ENCODE measurements around the gene TMPRSS3. TPM values are rescaled to one million over a fixed set of nuclear protein-coding genes. Genes with fewer than 3 reads are reported as not detected.

TMPRSS3 gene
- total RNA-seq, 2 experiments from 2014 or later, result 9.9 to 10.1 TPM

DNA sequence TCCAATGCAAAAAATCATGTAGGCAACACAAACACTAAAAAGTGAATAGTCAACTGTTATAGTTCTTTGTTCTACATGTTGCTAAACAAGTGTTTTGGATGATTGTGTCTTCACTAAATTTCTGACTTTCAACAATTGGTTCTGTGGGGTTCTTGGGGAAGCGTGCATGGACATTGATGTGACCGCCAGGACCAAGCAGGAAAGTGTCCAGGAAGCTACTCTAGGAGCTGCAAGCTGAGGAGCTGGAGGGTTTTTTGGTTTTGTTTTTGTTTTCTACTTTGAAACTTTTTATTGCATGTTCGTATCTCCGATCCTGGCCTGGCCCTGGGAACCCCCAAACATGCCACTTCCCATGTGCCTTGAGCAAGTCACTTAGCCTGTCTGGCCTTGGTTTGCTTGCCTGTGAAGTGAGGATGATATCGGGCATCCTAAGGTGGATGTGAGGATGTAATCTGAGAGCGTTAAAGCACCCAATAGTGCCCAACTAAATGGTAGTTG lies 8.0 kb downstream of the TMPRSS3 start:
- Mint-ChIP-seq H3K9me3 (ENCODE audit: insufficient read depth) (no peaks in the 10 kb centered on the region), H3K4me3 (no peak overlapping the region), H3K27ac (no peak overlapping the region), H3K27me3 (ENCODE audit: low read depth) (no peaks in the 10 kb centered on the region), H3K36me3 (ENCODE audit: low read depth) (peaks cover 43% of the 10 kb centered on the region), H3K4me1 (ENCODE audit: low read depth) (peaks cover 80% of the 10 kb centered on the region)
- CTCF ChIA-PET, result no interaction called here
- POLR2A ChIA-PET, result interaction anchor here (0.7 to 1.5 kb wide), 2 partner anchors 12 to 16 kb away, joined by 3 to 7 read pairs; partner anchors contain the start of gene UBASH3A
- no peak for ATAC-seq
- DNase-seq, result no peak

DNA sequence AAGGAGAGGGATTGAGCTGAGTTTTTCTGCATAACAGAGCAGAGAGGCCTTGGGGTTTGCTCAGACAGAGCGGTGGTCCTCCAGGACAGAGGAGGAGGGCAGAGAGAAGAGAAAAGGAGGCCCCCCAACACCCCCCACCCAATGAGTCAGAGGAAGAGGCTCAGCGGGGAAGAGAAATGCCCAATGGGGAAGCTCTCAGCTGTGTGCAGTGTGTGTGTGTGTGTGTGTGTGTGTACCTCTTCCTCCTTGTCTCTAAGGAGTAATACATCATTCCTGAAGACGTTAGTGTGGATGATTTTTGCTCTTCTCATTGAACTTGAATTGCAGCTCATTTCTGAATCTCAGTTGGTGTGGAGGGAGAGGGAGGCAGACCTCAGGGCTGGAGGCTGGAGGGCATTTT lies 8.7 kb downstream of the TMPRSS3 start:
- Mint-ChIP-seq H3K4me1 (ENCODE audit: low read depth) (peaks cover 76% of the 10 kb centered on the region), H3K27ac (peak overlapping the region; percentile 31), H3K36me3 (ENCODE audit: low read depth) (peaks cover 47% of the 10 kb centered on the region), H3K9me3 (ENCODE audit: insufficient read depth) (peaks cover under 1% of the 10 kb centered on the region), H3K4me3 (no peak overlapping the region), H3K27me3 (ENCODE audit: low read depth) (no peaks in the 10 kb centered on the region)
- CTCF ChIA-PET, result interaction anchor here (0.9 kb wide), 1 partner anchor 17 kb away, joined by 3 read pairs; the partner anchor contains the start of gene UBASH3A
- DNase-seq (no peak), ATAC-seq (no peak)
- POLR2A ChIA-PET, result interaction anchor here (2.1 kb wide), 1 partner anchor 17 kb away, joined by 8 read pairs; the partner anchor contains the start of gene UBASH3A

DNA sequence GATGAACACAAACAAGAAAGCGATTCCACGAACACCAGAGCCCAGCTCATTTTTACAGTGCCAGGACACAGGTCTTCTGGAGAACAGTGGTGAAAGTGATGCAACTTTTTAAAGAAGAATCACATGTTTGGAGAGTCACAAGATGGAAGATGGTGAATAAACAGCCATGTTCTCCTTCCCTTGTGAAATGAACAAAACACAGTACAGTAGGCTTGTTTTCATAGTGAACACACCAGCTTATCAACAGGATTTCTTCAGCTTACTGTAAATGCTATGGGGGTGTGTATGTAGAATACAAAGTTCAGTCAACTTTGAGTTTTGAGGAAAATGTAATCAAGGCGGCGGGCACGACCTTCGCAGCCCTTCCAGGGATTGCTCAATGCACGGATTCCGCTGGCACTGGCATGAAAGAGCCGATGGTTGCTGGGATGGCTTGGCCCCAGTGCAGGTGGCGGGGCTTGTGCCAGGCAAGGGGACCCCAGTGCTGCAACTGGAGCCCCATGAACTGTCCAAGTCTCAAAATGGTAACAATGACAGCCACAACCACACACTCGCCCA lies 9.7 kb downstream of the TMPRSS3 start:
- H3K4me3 Mint-ChIP-seq, result no peak overlapping the region
- peaks cover 8% of the 10 kb centered on the region for H3K9me3 Mint-ChIP-seq (ENCODE audit: insufficient read depth)
- H3K4me1 Mint-ChIP-seq (ENCODE audit: low read depth), result peaks cover 69% of the 10 kb centered on the region
- ChIA-PET CTCF (interaction anchor here (0.9 kb wide), 1 partner anchor 18 kb away, joined by 5 read pairs; the partner anchor contains the start of gene UBASH3A), POLR2A (interaction anchor here (2.1 kb wide), 1 partner anchor 18 kb away, joined by 8 read pairs; the partner anchor contains the start of gene UBASH3A)
- no peak for DNase-seq
- no peak for ATAC-seq
- no peaks in the 10 kb centered on the region for H3K27me3 Mint-ChIP-seq (ENCODE audit: low read depth)
- no peak overlapping the region for H3K27ac Mint-ChIP-seq
- peaks cover 54% of the 10 kb centered on the region for H3K36me3 Mint-ChIP-seq (ENCODE audit: low read depth)

GRCh38 chr21:42385619-42386018 lies 10.2 kb downstream of the TMPRSS3 start:
- Mint-ChIP-seq H3K4me3 (no peak overlapping the region), H3K27me3 (ENCODE audit: low read depth) (no peaks in the 10 kb centered on the region), H3K27ac (no peak overlapping the region), H3K36me3 (ENCODE audit: low read depth) (peaks cover 53% of the 10 kb centered on the region), H3K4me1 (ENCODE audit: low read depth) (peaks cover 65% of the 10 kb centered on the region), H3K9me3 (ENCODE audit: insufficient read depth) (peaks cover 8% of the 10 kb centered on the region)
- DNase-seq, result no peak
- ChIA-PET POLR2A (interaction anchor here (2.1 kb wide), 1 partner anchor 19 kb away, joined by 8 read pairs; the partner anchor contains the start of gene UBASH3A), CTCF (interaction anchor here (0.9 to 1.8 kb wide), 2 partner anchors 18 to 24 kb away, joined by 4 to 5 read pairs; partner anchors contain the start of gene UBASH3A)
- ATAC-seq, result no peak

- peaks cover 59% of the 10 kb centered on the region for H3K4me1 Mint-ChIP-seq (ENCODE audit: low read depth)
- ChIA-PET POLR2A (no interaction called here), CTCF (interaction anchor here (0.9 to 1.8 kb wide), 2 partner anchors 25 to 48 kb away, joined by 3 to 4 read pairs; no protein-coding TSS in a partner anchor)
- peaks cover 8% of the 10 kb centered on the region for H3K9me3 Mint-ChIP-seq (ENCODE audit: insufficient read depth)
- H3K27me3 Mint-ChIP-seq (ENCODE audit: low read depth), result no peaks in the 10 kb centered on the region
- ATAC-seq (no peak), DNase-seq (no peak)
- peak overlapping the region; percentile 22 for H3K27ac Mint-ChIP-seq
- no peak overlapping the region for H3K4me3 Mint-ChIP-seq
- peaks cover 51% of the 10 kb centered on the region for H3K36me3 Mint-ChIP-seq (ENCODE audit: low read depth)
Observed at GRCh38 chr21:42384989-42385388, 10.9 kb downstream of the TMPRSS3 start.

GRCh38 chr21:42384156-42384945 lies 11.5 kb downstream of the TMPRSS3 start:
- ATAC-seq (no peak), DNase-seq (no peak)
- no peaks in the 10 kb centered on the region for H3K27me3 Mint-ChIP-seq (ENCODE audit: low read depth)
- CTCF ChIA-PET, result interaction anchor here (0.9 to 1.8 kb wide), 2 partner anchors 26 to 47 kb away, joined by 3 to 4 read pairs; no protein-coding TSS in a partner anchor
- peak overlapping the region; percentile 39 for H3K27ac Mint-ChIP-seq
- POLR2A ChIA-PET, result interaction anchor here (0.5 to 2.1 kb wide), 3 partner anchors 20 to 160 kb away, joined by 3 to 4 read pairs (median 3); no protein-coding TSS in a partner anchor
- H3K36me3 Mint-ChIP-seq (ENCODE audit: low read depth), result peaks cover 47% of the 10 kb centered on the region
- H3K9me3 Mint-ChIP-seq (ENCODE audit: insufficient read depth), result peaks cover 8% of the 10 kb centered on the region
- peaks cover 52% of the 10 kb centered on the region for H3K4me1 Mint-ChIP-seq (ENCODE audit: low read depth)
- H3K4me3 Mint-ChIP-seq, result no peak overlapping the region

DNA sequence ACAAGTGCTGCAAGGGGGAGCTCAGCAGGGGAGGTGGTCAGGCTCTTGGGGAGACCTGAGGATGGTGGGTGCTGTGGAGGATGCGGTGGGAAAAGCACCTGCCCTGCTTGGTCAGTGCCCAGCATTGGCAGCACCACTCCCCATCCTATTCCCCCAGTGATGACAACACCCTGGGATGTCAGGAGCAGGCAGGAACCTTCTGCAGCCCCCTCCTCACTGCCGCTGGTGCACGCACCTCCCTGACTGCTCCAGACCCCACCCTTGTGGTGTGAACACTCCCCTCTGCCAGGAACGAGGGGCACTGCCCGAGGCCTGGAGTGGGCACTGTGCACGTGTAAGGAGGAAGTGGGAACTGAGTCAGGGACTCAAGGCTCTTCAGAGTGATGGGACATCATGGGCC lies 12.5 kb downstream of the TMPRSS3 start:
- ATAC-seq (no peak), DNase-seq (no peak)
- peaks cover 42% of the 10 kb centered on the region for H3K4me1 Mint-ChIP-seq (ENCODE audit: low read depth)
- H3K4me3 Mint-ChIP-seq, result no peak overlapping the region
- peaks cover 40% of the 10 kb centered on the region for H3K36me3 Mint-ChIP-seq (ENCODE audit: low read depth)
- CTCF ChIA-PET, result interaction anchor here (1.5 kb wide), 1 partner anchor 46 kb away, joined by 4 read pairs; no protein-coding TSS in a partner anchor
- POLR2A ChIA-PET, result interaction anchor here (1.1 to 2.1 kb wide), 2 partner anchors 21 to 30 kb away, joined by 3 to 4 read pairs; no protein-coding TSS in a partner anchor
- no peaks in the 10 kb centered on the region for H3K27me3 Mint-ChIP-seq (ENCODE audit: low read depth)
- peaks cover 8% of the 10 kb centered on the region for H3K9me3 Mint-ChIP-seq (ENCODE audit: insufficient read depth)
- H3K27ac Mint-ChIP-seq, result no peak overlapping the region

DNA sequence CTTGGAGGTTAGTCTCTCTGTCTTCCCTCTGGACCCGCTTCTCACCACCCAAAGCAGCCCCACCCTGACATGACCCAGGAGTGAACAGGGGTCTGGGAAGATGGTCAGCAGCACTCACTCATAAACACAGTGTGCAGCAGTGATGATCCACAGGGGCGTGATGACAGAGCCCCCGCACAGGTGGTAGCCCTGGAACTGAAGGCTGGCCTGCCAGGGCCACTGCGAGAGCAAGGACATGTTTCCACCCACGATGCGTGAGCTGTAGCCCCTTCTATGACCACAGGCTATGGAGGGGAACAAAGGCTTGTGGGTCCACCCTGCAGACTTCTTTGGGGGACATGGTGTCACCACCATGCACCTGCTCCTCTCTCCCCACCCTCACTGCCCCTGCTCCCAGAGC lies 12.9 kb downstream of the TMPRSS3 start:
- ATAC-seq, result no peak
- Mint-ChIP-seq H3K36me3 (ENCODE audit: low read depth) (peaks cover 39% of the 10 kb centered on the region), H3K27ac (peak overlapping the region; percentile 43), H3K9me3 (ENCODE audit: insufficient read depth) (peaks cover 8% of the 10 kb centered on the region), H3K4me1 (ENCODE audit: low read depth) (peaks cover 38% of the 10 kb centered on the region), H3K4me3 (no peak overlapping the region), H3K27me3 (ENCODE audit: low read depth) (no peaks in the 10 kb centered on the region)
- ChIA-PET POLR2A (interaction anchor here (1.1 to 2.1 kb wide), 2 partner anchors 22 to 30 kb away, joined by 3 to 4 read pairs; no protein-coding TSS in a partner anchor), CTCF (interaction anchor here (1.5 to 3.2 kb wide), 4 partner anchors 10 to 55 kb away, joined by 4 to 16 read pairs (median 7); no protein-coding TSS in a partner anchor)
- no peak for DNase-seq

- H3K27me3 Mint-ChIP-seq (ENCODE audit: low read depth), result no peaks in the 10 kb centered on the region
- CTCF ChIA-PET, result interaction anchor here (0.6 to 3.2 kb wide), 25 partner anchors 11 to 264 kb away, joined by 3 to 35 read pairs (median 4); partner anchors contain the start of genes TFF1 and UBASH3A
- peaks cover 28% of the 10 kb centered on the region for H3K36me3 Mint-ChIP-seq (ENCODE audit: low read depth)
- POLR2A ChIA-PET, result interaction anchor here (1.3 kb wide), 1 partner anchor 22 kb away, joined by 10 read pairs; the partner anchor contains the start of gene UBASH3A
- H3K9me3 Mint-ChIP-seq (ENCODE audit: insufficient read depth), result peaks cover 8% of the 10 kb centered on the region
- DNase-seq, result peak; percentile 45
- peaks cover 25% of the 10 kb centered on the region for H3K4me1 Mint-ChIP-seq (ENCODE audit: low read depth)
- H3K4me3 Mint-ChIP-seq, result no peak overlapping the region
- no peak overlapping the region for H3K27ac Mint-ChIP-seq
- ATAC-seq, result peak; percentile 58
Observed at GRCh38 chr21:42381347-42381984, 14.4 kb downstream of the TMPRSS3 start.

- peaks cover 16% of the 10 kb centered on the region for H3K4me1 Mint-ChIP-seq (ENCODE audit: low read depth)
- no peaks in the 10 kb centered on the region for H3K27me3 Mint-ChIP-seq (ENCODE audit: low read depth)
- POLR2A ChIA-PET, result no interaction called here
- peaks cover 8% of the 10 kb centered on the region for H3K9me3 Mint-ChIP-seq (ENCODE audit: insufficient read depth)
- ATAC-seq (no peak), DNase-seq (no peak)
- CTCF ChIA-PET, result interaction anchor here (1.8 to 3.2 kb wide), 2 partner anchors 13 to 19 kb away, joined by 6 to 16 read pairs; no protein-coding TSS in a partner anchor
- no peak overlapping the region for H3K4me3 Mint-ChIP-seq
- H3K36me3 Mint-ChIP-seq (ENCODE audit: low read depth), result peaks cover 23% of the 10 kb centered on the region
- H3K27ac Mint-ChIP-seq, result no peak overlapping the region
Observed at GRCh38 chr21:42379426-42380215, 16.2 kb downstream of the TMPRSS3 start.

Data from activated CD8-positive, alpha-beta T cell treated with anti-CD3 and anti-CD28 coated beads, Interleukin-2, amount 10 ng/mL, durations not matched to agents 7 days and 5 days (primary cell).